Activated CD4-positive, CD25-positive, alpha-beta regulatory T cell treated with anti-CD3 and anti-CD28 coated beads, Interleukin-2, amount 50 U/mL, for 16 hours (primary cell): ENCODE data around the gene PDE11A.

Experiments
- DNase-seq: peaks from one replicate; pipeline ENCODE4 v3.0.0-alpha.2; 2020; ENCODE audit warnings: low read depth, low spot score

The PDE11A gene

DNA sequence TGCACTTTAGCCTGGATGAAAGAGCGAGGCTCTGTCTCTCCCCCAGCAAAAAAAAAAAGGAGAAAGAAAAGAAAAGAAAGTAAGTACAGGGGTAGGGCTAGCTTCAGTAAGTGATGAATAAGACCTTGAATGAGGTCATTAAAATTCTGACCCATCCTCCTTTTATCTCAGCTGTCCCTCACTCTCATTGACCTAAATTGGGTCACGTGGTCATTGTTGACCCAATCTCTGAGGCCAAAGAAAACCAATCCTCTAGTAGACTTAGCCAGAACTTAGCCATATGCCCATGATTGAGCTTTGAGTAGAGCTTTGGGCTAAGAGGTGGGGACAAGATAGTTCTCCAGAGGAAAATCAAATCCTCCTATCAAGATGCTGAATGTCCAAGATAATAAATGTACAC, 149.3 kb downstream of the PDE11A start:
- DNase-seq = no peak

DNA sequence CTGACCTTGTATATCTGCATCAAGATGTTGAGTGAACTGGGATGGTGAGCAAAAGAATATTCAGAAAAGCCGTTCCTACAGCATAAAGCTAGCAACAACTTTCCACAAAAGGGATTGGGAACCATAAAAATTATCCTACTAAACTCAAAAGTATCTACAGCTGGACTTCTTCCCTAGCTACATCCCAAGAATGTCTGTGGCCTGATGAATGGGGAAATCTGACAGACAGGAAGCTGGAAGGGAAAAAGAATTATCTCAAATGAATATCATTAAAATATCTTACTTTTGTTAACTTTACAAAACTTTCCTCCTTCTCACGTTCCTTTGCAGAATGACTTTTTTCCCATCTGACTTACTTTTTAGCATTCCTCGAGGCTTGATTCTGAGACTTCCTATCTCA, 150.9 kb downstream of the PDE11A start:
- DNase-seq = no peak

DNA sequence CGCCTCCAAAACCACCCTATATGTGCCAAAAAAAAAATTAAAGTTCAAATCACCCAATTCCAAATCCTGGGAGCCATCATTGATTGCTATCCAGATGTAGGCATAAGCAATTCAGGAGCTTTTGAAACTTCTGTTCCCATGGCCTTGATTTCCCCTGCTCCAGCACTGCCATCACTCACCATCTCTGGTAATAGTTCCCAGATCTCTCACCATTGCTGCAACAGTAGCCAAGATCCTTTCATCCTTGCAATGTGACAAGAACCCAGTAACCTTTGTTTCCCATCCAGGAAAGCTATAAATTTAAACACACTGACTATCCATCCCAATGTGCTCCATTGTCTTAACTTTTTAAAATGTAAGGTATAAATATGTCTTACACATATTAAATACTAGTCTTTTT, 155.4 kb downstream of the PDE11A start:
- DNase-seq = no peak

DNA sequence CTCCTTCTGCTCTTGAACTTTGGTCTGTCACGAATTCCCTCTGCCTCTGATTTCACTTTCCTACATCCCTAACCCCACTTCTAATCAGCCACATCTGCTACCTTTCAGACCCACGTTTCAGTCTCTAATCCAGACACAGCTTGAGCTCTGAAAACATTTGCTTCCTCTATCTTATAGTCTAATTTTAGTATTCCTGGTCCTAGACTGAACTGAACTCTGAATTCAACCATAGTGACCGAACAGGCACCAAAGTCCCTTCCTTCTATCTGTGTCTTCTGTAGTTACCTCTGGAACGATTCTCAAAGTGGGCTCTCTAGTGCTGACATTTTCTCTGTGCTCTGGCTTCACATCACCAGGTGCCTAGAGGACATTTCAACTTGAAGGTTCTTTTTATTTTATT, 156.2 kb downstream of the PDE11A start:
- no peak for DNase-seq

DNA sequence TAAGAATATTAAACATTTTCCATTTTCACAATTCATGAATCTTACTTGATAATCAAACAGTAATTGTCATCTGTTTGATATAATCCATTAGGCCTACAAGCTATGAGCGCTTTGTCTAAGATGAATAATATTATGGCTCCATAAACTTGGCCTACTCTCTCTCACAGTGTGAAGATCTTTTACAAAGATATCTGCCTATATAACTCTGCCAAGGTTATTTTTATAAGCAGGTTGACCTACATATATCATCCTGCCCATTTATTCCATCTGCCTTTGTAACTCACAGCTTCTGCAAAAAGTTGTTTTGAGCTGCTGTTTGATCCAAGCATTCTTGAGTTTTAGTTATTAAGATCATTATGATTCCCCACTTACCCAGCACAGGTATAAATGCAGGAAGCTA, 158.3 kb downstream of the PDE11A start:
- DNase-seq = no peak

DNA sequence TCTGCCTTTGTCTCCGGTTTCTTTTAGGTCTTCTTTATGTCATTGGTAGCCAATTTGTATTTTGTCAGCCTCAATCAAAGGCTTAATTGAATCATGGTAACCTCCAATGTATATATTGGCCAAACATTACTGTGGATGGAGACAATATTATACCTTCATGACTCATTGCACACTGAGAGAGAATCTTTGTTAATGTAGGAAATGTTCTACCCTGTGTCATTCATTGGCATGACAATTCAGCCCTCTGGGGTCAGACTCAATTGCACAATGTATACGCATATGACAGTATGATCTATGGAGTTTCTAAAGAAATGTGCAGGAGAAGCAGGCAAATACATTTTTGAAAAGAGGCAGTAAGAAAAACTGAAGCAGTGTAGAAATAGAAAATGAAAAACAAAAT, 162.6 kb downstream of the PDE11A start:
- no peak for DNase-seq

DNA sequence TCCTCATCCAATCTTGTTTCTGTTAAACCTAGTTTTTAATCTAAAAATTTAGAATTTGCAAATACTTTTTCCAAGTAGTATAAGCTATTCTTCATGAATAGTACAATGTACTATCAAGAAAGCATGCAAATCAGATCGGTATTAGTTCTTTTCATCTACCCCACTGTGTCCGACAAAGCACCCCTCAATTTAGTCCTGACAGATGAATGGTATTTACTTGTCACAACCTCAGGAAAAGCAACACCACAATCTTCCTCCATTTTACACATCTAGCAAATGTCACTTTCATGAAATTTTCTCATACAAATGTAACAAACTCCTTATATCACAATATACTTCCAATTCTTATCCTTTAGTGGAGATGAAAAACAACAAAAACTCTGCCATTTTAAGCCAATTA, 163.8 kb downstream of the PDE11A start:
- no peak for DNase-seq

DNA sequence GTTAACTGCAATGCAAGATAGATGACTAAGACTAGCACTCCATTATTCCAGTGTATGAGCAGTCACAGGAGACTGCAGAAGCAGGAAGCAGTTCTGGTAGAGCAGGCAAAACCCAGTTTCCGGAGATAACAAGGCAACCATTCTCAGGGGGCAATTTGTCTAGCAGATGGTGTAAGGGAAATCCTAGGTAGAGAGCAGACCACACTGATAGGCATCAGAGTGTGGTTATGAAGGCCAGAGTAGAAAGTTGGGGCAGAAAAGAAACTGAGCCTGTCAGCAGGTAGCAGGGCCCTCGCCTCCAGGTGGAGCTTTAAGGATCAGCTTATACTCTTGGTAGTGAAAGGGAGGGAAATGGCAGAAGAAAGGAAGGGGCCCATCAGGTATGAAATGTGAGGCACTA, 164.4 kb downstream of the PDE11A start:
- no peak for DNase-seq

DNA sequence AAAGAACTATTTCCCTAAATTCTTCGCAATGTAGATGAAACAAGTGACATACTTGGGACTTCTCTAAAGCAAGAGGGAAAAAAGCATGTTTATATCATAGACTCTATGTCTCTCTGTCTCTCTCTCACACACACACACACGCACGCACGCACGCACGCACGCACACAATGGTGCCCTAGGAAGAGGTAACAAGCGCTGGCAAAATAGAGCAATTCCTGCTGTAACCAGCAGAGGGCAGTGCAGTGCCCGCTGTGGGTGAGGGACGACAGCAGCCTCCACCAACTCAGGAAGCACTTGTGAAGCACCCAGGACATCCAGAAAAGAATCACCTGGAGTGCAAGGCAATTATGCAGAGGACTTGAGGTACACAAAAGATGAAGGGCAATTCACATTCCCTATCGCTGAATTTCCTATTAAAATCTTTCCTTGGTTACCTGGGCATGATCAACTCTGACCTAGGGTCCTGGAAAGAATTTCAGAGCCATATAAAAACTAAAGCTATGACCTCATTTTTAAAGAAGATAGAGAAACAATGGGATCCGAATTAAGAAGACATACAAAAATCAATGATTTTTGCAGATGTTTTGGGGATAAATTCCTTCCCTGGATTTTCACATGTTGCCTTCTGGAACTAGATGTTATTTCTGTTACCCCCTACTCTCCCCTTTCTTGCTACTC, 166.4 kb downstream of the PDE11A start:
- DNase-seq = no peak

DNA sequence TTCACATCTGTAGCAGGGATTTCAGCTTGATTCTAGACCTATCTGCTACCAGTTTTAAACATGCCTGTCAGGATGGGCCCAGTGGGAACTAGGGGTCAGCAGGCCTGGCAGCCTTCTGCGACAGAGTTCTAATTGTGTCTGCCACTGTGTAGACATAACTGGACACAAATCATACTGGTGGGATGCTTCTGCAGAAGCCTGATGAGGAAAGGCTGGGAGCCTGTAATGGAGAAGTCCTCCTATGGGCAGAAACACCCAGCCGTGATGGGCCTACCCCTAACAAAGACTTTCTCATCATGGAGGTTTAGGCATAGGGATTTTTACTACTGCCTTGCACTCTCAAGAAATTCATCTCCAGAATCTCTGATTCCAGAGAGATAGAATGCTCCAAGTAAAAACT, 166.9 kb downstream of the PDE11A start:
- DNase-seq = no peak

DNA sequence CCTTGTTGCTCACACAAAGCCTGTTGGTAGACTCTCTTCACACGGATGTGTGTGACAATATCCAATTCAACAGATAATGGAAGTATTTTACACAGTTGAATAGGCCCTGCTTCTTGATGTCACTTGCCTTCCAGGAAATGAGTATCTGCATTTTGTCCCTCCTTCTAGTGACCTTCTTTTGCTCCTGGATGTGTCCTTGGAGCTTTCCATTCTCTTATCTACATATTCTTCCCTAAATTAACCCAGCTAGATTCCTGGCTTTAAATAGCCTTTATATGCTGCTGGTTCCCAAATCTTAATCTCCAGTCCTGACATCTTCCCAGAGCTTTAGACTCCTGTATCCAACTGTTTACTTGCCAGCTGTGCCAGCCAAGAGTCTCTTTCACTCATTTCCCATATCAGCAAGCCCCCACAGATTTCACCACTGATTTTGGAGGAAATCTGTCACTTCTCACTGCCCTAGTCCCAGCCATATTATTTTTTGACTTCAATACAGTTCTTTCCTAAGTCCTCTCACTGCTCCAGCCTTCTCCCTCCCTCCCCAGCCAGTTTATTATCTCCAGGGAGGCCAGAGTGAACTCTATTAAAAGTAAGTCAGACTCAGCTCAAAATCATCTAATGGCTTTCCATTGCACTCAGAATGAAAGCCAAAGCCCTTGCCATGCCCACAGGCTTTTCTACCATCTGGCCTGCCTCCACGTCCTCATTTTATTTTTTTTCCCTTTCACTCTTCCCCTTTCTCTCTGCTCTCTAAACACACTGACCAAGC, 170.0 kb downstream of the PDE11A start:
- DNase-seq = no peak

DNA sequence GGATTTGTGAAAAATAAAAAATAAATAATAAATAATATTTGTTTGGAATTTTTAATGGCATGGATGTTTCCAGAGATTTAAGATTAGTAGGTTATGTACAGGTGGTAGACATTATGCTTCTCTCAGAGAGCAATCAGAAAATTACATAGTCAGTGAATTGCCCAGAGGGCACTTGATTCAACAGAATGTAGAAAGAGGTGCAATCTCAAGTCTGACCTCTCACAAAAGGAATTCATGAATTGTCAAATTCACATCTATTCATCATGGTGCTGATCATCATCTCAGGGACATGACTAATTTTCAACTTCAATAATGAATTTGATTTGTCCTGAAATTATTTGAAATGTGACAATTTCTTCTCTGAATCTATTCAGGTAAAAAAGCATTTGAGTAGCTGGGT, 172.5 kb downstream of the PDE11A start:
- DNase-seq = no peak

DNA sequence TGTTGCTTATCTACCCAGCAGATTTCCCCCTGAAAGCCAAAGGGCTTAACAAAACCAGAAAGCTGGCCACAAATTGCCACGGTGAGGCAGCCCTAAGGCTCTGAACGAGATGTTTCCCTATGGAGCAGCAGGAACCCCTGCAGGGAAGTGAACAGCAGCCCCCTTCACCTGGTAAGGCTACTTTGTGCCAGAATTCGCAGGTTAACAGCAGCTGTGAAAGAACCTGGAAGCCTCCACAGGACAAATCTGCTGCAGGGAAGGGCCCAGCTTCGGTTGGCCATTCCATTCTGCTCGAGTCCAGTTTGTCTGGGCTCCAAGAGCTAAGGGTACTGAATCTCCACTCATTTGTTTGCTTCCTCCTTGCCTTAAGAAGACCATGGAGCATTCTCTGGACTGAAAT, 175.3 kb downstream of the PDE11A start:
- no peak for DNase-seq

DNA sequence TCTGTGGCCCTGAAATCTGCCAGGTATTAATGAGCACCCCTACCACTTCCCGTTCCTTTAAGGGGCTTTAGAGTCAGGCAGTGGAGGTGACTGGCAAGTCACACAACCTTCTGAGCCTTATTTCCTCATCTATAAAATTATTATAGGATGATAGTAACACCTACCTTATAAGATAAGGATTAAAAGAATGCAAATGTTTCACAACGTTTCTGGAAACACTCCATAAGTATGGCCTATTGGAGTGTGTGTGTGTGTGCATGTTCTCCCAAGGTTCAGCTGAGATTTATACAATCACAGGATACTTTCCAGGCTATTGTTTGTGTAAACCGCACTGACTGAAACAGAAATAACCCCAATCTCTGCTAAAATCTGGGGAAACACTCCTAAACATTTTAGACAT, 176.0 kb downstream of the PDE11A start:
- DNase-seq = no peak

DNA sequence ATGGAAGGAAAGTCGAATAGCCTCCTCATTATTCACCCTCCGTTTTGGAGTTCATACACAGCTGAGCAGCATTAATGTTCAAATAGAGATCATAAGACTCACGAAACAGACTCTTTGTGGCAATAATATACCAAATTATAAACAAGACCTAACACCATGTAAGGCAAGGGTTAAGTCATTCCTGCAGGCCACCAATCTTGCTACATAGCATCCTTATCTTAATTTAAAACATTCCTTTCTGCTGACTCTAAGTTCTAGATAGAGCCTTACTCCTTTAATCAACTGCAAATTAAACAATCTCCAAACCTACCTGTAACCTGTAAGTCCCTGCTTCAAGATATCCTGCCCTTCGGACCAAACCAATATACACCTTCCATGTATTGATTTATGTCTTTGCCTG, 178.0 kb downstream of the PDE11A start:
- DNase-seq = no peak

DNA sequence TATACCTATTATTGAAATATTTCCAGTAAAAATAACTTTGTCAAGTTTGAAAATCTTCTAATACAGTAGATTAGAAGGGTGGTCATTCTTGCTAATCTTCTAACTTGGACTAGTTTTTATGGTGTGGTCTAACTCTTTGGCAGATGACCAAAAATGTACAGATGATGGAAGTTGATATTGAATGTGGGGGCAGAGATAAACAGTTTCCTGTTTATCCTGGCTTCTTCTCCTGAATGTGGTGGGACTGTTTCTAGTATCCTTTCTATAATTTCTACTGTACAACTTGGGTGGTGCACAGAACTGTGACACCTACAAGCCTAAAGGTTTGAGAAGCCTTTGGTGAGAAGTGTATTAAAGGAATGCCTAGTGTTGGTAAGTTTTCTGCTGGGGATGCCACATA, 178.7 kb downstream of the PDE11A start:
- DNase-seq = no peak

DNA sequence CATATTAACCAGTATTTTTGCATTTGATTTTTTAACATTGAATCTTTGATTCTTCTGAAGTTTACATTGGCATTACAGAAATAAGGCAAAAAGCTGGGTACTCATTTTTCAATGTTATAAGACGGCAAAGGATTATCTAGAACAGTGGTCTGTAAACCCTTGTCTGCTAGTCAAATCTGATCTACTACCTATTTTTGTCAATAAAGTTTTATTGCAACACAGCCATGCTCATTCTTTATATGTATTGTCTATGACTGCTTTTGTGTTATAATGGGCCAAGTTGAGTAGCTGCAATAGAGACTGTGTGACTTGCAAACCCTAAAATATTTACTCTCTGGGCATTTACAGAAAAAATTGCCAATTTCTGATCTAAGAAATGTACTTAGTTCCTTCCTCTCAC, 181.0 kb downstream of the PDE11A start:
- no peak for DNase-seq

DNA sequence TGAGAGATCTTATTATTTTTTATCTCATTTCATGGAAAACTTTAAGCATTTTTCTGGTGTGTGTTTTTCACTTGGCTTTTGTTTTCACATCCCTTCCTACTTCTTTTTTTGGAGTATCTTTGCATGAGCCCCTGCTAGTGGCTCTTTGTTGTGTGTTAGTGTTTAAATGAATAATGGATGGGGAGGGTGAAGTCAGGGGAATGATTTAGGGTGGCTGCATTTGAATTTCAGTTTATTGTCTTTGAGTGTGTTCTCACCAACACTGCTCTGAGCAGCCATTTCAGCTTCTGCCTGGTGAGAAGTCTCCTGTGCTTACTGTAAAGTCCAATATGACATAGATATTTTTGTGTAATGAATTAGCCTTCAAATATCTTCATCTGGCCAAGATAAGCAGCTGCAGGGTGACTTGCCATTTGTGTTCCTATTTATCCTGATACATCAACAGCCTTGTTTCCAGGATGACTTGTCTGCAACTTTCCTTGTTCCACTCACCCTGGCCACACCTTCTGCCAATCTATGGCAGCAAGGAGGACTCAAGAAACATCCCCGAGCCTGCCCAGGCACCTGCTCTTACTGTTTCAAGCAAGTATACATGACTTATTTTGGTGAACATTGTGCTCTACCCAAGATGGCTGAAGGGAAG, 182.6 kb downstream of the PDE11A start:
- no peak for DNase-seq

DNA sequence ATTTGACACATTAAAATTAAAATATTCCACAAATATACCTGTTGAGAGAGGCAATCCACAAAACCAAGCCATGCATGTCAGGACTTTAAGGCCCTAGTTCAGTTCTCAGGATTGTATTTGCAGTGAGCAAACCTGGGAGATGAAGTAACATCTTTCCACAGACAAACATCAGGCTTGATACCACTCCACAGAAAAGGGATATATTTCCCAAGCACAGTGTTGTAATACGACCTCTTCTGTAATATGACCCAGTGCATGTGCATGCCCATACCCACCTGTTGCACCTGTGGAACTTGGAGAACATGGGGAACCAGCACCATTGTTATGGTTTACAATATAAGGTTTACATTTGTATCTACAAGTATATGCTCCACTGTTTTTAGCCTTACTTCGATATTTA, 184.0 kb downstream of the PDE11A start:
- no peak for DNase-seq

DNA sequence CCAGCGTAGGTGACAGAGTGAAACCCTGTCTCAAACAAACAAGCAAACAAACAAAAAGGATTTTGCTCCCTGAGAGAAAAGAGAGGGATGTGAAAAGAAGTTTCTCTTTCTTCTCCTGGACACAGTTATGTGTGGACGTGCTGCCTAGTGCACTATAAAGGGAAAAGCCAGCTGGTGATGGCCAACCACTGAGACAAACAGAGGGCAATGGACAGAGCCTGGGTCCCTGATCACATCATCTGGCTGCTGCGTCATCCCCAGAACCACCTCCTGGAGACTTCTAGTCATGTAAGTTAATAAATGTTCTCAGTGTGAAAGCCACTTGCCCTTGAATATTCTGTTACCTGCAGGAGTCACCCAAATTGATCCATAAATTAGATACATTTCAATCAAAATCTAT, 184.9 kb downstream of the PDE11A start:
- DNase-seq = no peak

DNA sequence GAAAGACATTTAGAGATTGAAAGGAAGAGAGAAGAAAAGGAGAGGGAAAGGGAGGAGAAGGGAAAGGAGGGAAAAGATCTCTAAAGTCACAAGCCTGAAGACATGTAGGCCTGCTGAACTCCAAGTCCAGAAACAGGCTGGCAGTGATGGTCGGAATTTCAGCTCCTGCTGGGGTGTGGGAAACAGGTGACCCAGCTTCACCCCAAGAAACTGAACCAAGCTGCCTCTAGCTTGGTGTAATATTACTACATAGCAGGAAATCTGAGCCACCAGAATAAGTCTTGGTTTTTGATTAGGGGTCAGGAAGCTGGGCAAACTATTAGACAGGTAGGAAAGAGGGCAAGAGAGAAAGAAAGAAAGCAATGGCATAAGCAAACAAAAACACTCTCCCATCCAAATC, 185.8 kb downstream of the PDE11A start:
- DNase-seq = no peak

DNA sequence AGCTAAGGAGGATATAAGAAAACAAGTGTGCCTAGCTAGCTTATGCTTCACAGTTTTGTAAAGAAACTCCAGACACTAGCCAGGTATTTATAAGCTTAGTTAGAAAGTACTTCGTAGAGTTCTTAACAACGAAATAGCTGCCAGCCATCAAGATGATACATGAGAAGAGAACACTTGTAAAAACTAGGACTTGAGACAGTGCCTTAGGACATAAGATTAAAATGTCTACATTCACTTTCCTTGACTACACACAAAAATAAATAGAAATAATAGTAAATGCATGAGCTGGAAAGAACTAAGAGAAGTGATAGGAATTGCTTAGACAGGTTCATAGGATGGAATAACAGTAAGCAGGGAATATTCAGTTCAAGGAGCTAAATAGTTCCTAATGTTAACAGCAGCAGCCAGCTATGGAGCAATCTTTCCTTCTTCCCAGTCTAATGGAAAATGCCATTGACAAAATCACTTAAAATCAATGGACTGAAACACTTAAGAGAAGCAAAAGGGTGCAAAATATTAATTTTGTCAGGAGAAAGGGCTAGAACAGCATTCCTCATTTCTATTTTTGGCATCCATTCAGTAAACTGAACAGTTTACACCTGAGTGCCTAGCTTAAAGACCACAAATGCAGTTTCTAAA, 186.6 kb downstream of the PDE11A start:
- DNase-seq = no peak

DNA sequence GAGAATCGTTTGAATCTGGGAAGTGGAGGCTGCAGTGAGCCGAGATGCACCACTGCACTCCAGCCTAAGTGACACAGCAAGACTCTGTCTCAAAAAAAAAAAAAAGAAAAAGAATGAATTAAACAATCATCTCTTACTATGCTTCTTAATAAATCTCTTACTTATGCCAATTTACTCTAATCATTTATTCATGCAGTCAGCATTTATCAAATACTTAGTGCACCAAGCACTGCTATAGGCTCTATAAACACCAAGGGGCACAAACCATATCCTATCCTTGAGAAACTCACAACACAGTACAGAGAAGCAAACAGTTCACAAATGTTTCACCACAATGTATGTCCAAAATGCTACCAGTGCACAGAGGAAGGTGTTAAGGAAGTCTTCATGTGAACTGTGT, 189.4 kb downstream of the PDE11A start:
- DNase-seq = no peak
